G401.6 (cell line): ENCODE measurements around the gene E2F4.

Source experiments
- FAIRE-seq: peaks from 2 replicates; lab custom pipeline; 2012; peaks lifted over from hg19 to GRCh38; lab: Jason Lieb, UNC

The E2F4 gene

DNA sequence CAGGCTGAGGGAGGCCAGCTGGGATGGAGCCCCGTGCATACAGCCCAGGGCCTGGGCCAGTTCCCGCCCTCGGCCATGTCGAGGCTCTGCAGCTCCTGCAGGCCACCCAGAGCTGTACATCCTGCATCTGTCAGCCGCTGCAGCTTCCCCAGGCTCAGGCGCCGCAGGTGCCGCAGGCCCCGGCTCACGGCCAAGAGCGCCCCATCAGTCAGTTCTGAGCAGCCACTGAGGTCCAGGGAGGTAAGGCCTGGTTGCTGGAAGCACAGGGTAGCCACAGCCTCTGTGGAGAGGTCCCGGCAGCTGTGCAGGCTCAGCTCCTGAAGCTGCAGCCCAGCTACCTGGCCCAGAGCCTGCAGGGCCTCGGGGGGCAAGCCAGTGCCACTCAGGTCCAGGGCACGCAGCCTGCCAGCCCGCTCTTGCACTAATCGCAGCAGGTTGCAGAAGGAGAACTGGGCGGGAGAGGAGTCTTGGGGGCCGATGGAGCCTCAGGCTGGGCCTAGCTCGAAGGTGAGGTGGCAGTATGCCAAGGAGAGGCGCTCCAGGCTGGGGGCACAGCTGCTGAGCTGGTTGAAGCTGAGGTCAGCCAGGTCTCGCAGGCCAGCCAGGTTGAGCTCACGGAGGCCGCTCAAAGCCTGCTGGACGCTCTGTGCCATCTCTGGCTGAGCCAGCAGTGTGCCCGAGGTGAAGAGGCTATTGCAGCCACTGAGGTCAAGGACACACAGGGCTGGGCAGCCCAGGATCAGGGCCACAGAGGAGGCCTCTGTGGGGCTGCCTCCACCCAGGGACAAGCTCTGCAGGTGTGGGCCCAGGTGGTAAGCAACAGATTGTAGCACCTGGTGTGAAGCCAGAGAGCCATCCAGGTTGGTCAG lies 18.3 kb downstream of the E2F4 start:
- no peak for FAIRE-seq

DNA sequence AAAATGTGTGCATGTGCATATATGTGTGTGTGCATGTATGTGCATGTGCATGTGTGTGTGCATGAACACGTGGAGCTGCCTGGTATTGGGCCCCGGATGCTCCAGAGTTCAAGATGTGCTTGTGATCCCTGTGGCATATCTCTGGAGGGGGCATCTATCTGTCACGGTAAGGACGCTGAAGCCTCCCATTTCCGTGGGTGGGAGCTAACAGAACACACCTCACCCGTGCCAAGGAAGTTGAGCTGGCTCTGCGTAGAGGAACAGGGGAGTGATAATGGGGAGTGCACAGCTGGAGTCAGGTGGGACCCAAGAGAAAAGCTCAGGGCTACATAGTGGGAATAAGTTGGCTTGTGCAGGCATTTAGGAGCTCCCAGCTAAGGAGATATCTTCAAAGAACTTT lies 19.7 kb downstream of the E2F4 start:
- no peak for FAIRE-seq

DNA sequence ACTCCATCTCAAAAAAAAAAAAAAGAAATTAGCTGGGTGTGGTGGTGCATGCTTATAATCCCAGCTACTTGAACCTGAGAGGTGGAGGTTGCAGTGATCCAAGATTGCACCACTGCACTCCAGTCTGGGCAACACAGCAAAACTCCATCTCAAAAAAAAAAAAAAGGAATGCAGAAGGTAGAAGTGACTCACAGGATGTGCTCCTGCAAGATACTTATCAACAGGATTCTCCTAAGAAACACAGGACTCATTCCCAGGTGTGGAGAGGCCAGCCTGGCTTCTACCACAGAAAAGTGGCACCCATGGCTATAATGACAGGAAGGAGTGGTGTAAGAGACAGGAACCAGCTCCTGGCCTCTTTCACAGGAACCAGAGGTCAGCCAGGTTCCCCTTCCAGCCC lies 20.8 kb downstream of the E2F4 start:
- FAIRE-seq: no peak

DNA sequence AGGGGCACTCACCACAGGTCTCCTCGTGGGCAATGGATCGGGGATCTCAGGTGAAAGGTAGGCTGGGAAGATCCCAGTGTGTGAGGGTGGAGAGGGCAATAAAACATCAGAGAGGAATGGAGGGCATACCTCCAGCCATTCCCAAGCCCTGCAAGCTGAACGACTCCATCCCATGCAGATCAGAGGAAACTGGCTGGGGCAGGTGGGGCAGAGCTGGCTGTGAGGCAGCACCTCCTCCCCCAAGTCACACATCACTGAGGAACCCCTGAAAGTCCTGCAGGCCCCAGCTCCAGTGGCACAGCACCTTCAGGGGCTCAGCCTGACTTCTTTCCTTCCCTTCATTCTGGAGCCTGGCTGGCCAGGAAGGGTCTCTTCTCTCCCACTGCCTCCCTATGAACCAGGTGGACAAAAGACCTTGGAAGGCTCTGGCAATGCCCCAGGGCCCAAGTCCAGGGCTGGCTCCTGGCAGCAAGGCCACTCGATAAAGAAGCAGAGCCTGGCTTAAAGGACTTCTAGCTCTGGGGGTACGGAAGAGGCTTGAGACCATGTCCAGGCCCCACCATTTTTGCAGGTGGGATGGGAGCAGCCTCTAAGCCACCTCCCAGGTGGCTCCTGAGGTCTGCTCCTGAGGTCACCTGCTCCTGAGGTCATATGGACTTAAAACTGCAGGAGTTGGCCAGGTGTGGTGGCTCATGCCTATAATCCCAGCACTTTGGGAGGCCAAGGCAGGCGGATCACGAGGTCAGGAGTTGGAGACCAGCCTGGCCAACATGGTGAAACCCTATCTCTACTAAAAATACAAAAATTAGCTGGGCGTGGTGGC lies 21.5 kb downstream of the E2F4 start:
- FAIRE-seq: no peak

DNA sequence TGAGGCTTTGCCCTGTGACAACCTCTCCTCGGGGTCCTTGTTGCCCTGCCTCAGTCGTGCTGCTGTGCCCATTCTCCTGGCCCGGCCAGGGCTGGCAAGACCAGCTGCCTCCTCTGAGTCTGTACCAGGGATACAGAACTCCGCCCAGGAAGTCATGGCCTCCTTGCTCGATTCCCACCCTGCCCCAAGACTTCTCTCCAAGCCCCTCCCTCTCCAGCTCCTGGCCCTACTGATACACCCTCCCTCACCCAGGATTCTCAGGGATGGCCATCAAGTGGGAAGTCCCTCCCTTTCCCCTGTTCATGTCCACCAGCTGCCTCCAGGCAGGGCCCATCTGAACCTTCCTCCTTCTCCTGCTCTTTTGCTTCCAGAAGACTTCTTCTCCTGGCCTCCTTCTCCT lies 23.8 kb downstream of the E2F4 start:
- FAIRE-seq: no peak

DNA sequence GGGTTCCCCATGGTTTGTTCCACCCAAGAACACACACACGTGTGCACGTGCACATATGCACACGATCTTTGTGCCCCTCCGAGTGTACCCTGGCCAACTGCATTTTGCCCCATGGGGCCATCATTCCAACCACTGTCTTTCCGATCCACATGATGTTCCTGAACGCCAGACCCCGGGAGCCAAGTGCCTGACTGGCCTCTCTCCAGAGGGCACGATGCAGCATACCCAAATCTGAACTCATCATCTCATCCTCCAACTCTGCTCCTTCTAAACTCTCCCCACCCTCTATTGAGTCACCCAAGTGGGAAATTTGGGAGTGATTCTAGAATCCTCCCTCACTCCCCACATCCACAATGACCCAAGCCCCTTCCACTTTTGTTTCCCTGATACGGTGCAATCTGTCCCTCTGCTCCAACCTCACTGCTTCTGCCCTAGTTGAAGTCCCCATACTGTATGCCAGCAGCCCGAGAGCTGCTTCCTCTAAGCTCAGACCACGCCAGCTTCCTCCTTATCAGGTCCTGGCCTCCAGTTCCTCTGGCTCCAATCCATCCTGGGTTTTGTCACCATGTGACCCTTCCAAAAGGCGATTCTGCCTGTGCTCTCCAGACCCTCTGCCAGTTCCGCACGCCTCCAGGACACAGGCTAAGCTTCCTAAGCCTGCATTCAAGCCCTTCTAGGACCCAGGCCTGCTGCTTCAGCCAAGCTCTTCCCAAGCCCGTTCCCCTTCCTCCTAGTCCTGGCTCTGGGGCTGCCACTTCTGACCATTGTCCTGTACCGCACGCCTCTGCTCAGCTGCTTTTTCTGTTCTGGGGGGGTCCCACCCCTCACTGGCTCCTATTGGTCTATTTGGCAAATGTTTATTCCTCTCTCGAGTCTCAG lies 24.9 kb downstream of the E2F4 start:
- FAIRE-seq: no peak

DNA sequence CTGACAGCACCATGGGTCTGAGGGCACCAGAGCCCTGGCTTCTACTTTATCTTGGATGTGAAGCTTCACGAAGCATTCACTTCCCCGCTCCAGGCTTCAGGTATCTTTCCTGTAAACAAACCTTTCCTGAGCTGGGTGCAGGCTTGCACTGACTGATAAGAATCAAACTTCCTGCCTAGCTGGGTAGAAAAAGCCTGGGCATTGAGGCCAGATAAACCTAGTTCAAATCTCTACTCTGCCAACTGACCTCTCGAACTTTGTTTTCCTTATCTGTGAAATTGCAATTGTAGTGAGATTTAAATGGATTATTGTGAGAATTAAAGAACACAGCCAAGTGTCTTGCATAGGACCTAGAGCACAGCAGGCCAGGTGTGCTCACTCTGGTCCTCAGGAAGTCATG lies 32.0 kb downstream of the E2F4 start:
- FAIRE-seq: no peak

DNA sequence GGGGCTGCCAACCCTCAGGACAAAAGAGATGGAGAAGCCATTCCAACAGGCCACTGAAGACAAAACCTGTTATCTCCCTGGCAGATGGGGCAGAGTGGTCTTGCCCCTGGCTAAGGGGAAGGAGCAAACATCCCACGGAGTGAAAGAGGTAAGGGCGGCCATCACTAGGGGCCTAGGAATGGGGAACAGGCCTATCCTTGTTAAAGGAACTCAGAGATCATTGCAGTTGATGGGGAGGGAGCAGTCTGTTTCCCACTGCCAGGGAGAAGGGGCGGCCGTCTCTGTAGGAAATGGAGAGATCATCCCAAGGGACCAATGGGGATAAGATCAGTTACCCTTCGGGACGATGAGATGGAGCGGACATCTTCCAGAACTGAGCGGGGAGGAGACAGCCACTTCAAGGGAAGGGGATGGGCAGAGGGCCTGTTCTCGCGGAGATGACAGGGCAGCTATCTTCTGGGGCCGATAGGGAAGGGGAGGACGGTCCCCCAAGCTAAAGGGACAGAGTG lies 34.4 kb downstream of the E2F4 start:
- FAIRE-seq: no peak

DNA sequence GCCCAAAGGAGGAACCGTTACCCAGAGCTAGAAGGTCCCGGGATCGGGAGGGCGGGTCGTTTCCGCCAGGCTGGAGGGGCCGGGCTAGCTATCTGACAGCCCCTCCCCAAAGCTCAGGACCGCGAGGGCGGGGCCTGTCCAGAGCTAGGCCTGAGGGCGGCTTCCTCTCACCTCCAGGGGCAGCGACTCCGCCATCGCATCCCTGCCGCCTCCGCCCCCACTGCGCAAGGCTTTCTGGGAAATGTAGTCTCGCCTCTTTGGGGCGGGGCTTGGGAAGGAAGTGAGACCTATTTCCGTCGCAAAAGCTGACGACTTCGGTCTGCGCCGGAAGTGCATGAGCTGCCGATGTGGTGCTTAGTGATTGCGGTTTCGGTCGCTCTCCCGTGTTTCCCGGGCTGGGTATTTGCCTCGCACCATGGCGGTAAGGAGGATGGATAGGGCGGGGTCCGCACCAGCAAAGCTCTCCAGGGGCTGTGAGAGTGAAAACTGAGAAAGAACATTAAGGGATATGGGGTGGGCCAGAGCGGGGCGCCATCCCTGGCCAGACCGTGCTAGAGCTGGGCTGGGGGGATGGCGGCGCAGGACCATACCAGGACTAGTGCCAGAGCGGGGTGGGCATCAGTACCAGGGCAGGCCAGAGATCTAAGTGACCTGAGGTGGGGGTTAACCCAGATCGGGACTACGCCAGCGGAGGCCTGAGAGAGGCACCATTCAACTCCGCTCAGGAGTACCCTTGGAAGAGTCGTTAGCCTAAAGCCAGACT lies 35.0 kb downstream of the E2F4 start, which contains the start of gene TMEM208:
Gene TMEM208, plus strand, starts transcription at position 327 of the 763 bp plus-strand sequence. Its CDS starts 89 bp downstream, at position 416.
- FAIRE-seq: peak; percentile 98

DNA sequence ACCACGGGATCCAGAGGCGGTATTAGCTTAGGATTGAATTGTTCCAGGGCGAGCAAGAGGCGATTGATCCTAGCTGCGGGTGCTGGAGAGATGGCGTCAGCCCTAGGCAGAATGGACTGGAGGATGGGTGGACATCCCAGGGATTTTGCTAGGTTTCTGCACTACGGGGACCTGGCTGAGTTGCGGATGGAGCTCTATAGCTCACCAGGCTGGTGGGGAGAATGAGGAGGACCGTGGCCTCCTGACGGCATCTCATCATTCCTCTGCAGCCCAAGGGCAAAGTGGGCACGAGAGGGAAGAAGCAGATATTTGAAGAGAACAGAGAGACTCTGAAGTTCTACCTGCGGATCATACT lies 35.6 kb downstream of the E2F4 start:
- FAIRE-seq: no peak

DNA sequence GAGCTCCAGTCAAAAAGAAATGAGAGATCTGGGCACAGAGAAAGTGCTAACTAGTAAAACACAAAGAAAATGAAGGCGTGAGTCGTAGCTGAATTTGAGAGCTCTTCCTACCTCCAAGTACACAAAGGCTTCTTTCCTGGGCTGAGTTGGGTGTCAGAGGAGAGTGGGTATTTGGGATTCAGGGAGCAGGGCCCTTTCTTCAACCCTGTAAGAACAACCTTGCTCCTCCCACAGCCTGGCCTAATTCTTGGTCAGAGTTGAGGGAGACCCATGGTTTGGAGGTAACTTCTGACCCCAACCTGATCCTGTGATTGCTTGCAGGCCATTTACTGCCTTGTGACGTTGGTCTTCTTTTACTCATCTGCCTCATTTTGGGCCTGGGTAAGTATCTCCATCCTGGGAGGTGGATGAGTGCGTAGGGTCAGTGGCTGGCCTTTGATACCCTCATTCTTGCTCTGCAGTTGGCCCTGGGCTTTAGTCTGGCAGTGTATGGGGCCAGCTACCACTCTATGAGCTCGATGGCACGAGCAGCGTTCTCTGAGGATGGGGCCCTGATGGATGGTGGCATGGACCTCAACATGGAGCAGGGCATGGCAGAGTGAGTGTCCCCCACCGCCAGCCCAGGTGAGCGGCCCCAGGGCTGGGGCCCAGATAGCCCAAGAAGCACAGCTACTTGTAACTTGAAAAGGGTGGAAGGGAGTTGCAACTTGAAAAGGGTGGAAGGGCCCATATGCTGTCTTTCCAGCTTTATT lies 36.3 kb downstream of the E2F4 start:
- FAIRE-seq: no peak

DNA sequence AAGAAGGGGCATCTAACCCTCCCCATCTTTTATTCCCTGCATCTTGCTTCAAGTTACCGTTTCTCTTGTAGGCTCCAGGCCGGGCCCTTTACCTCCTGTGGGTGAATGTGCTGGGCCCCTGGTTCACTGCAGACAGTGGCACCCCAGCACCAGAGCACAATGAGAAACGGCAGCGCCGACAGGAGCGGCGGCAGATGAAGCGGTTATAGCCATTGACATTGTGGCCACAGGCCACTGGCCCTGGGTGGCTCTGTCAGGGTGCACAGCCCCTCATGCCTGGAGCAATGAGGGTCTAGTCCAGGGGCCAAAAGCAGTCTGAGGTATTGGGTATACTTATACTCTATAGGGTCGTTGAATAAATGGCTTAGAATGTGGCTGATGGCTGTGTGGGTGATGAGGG lies 37.0 kb downstream of the E2F4 start:
- FAIRE-seq: no peak

DNA sequence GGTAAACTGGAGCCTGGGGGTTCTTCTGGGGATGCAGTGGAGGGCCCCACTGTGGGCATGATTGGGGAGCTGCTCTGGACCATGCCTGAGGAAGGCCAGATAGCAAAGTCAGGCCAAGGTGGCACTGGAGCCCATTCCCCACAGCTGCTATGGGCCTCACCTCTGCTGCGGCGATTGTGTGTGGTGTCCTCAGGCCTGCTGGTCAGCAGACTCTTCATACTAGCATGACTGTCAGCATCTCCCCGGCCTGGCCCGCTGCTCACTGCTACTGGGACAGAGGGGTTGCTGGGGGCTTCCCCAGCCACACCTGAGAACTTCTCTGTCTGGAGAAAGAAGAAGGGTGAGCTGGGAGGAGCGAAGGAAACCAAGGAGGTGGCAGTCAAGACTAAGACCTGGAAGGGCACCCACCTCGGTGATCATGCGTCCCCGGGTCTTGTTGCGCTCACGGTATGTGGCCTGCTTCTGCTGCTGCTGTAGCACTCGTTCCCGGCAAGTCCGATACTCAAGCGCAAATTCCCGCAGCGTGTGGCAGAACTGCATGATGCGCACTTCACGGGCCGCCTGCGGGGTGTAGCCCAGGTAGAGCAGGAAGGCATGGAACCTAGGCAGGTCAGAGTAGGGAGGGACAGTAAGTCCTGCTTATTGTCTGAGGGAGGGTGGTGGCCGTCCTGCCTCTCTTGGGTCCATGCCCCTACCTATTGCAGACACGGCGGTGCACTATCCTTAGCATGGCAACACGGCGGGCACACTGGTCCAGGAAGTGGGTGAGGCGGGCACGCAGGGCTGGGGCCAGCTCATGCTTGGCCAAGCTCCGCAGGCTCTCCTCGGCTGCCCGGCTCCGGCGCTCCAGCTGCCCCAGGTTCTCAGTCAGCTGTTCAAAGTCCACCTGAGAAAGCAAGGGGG lies 38.2 kb downstream of the E2F4 start:
- no peak for FAIRE-seq

DNA sequence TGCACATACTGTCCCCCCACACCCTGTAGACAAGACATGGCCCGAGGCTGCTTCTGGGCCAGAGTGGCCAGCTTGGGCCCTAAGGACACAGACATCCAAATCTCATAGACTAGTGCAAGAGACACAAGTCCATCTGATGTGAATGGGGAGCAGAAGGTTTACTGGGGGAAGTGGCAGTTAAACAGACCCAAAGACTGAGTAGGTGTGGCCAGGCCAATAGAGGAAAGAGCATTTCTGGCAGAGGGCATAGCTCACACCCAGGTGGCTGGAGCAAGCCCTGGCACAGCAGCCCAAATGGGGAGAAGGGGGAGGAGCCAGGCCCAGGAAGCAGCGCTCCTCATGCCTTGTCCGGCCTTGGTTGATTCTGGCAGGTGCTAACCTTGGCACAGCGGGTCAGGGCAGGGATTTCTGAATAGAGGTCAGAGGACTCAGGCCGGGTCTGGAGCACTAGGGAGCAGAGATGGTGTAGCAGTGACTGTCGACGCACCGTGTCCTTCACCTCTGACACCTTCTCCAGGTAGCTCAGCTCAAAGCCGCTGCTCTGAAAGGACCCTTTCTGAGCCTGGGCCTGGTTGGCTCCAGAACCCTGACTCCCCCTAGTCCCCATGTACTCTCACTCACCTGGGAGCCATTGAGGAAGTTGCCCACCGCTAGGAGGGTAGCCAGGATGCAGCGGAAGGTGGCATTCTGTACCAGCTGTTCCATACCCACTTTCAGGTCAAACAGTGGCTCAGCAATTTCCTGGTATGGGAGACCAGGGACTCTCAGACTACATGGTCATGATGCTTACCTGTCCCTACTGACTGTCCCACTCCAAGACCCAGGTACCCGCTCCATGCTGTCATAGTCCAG lies 39.1 kb downstream of the E2F4 start:
- no peak for FAIRE-seq

DNA sequence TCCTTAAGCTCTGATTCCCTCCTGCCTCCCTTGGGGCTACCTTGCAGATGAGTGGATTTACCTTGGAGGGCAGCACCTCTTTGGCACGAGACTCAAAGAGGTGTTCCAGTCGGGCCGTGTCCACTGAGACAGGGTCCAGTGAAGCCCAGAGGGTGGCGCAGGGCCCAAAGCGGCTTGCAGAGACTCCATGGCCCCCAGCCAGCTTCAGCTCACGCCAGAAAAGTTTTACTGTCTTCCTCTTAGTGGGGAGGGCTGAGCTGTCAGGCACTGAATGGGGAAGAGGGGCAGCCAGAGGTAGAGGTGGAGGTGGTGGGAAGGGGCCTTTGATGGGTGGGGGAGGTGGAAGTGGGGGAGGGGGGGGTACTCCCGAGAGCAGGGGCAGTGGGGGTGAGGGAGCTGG lies 41.6 kb downstream of the E2F4 start:
- no peak for FAIRE-seq

DNA sequence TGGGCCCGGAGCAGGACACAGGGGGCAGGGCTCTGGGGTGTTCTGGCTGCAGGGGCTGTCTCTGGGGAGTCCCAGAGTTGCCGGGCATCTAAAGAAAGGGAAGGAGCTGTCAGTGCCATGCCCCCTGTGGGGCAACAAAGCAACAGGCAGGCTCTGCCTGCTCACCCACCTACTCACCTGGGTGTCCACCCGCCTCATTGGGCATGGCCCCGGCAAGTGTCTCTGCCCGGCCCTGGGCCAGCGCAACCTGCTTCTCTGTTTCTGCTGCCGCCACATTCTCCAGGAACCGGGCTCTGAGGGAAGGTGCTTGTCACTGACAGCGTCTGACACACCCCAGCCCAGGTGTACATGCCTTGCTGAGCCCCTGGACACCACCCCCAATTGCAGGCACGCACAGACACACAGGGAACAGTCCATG lies 42.2 kb downstream of the E2F4 start:
- no peak for FAIRE-seq

DNA sequence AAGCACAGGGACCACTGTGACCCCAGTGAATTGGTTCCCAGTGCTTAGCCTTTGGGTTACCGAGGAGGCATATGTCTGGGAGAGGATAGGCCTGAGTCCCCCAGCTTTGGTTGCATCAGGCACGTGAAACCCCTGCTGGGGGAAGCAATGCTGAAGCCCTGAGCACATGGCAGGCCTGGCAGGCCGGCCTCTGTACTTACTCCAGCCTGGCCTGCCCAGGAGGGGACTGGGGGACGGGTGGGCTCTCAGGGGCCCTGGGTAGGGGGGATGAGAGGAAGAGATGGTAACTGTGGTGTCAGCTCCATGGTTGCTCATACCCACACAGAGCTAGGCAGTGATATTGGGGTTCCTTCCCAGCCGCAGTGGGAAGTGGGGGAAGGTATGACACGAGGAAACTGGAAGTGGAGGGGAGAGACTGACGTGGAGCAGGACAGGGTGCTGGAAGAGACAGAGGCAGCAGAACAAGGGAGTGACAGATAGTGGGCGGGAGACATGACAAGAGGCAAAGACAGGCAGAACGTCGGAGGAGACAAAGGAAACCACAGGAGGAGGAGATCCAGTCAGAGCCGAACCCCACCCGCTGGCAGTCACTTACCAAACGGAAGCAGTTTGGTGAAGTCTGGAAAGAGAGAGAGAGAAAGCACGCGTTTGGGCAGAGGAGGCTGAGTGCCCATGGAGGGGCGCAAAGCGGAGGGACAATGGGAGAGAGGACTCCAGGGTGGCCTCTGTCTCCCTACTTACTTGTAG lies 44.0 kb downstream of the E2F4 start:
- no peak for FAIRE-seq
